A673 (cell line): ENCODE measurements around the gene GRAMD2B.

Source experiments
- CTCF ChIP-seq: fragments of 300-800, 200-600 bp; sonication (generic); conservative IDR thresholded peaks from 2 replicates; pipeline ENCODE4 v1.5.1; 2017; ENCODE audit warnings: low read depth, mild to moderate bottlenecking, antibody characterized with exemption, low read length, moderate library complexity, mixed read lengths
- EZH2 ChIP-seq: fragments of 200-600 bp; sonication (generic); IDR thresholded peaks from 2 replicates; pipeline ENCODE4 v1.6.1; 2017; ENCODE audit warnings: borderline replicate concordance, low read depth, mild to moderate bottlenecking, mixed read lengths, antibody characterized with exemption, low read length; ENCODE audit not compliant: poor library complexity, severe bottlenecking

- TF ChIP-seq CTCF (no peak), EZH2 (no peak)
Observed at GRCh38 chr5:126448720-126449119, 25.5 kb downstream of the GRAMD2B start.
